ENCODE results near the gene COMT.
"Not testable (repeated sequence)": the region's sequence is repeated elsewhere in the genome, so short reads cannot be mapped to it uniquely, and the experiment has no call there.

The COMT gene

DNA sequence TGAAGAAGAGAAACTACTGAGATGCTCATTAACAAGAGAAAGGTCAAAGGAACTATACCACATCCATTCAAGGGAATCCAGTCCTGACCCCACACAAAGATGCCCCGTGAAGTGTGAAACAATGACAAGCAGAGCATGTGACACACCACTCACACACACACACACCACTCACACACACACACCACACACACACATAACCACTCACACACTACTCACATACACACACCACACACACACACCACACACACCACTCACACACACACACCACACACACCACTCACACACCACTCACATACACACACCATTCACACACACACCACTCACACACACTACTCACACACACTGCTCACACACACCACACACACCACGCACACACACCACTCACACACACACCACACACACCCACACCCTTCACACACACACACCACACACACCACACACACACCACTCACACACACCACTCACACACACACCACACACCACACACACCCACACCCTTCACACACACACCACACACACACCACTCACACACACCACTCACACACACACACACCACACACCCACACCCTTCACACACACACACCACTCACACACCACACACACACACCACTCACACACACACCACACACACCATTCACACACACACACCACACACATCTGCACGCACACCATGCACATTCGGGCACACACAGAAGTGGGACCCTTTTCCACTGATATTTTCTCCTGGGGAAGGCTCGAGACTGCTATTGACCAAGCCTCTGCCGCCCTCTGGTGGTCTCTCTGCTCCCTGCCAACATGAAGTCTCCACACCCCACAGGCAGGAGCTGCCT lies 32.0 kb upstream of the COMT start:
- DNase-seq, result peak; percentile 42

DNA sequence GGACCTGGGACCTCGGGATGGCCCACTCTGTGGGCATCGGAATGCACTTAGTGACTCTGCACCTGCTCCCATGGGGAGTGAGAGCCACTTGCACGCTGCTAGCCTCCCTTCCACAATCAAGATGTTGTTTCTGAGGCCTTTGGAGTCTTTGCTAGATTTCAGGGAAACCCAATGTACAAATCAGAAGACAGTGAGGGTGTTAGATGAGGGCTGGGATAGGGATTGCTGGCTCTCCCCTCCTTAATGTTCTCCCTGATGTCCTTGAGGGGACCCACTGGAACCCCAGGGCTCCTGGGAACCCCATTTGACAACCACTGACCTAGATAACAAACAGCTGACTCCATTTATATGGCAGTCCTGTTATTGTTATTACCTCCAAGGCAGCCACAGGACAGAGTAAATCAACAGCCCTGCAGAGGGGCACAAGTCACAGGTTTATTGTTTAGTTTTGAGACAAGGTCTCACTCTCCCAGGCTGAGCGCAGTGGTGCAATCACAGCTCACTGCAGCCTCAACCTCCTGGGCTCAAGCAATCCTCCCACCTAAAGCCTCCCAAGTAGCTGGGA lies 31.3 kb upstream of the COMT start:
- DNase-seq, result no peak

DNA sequence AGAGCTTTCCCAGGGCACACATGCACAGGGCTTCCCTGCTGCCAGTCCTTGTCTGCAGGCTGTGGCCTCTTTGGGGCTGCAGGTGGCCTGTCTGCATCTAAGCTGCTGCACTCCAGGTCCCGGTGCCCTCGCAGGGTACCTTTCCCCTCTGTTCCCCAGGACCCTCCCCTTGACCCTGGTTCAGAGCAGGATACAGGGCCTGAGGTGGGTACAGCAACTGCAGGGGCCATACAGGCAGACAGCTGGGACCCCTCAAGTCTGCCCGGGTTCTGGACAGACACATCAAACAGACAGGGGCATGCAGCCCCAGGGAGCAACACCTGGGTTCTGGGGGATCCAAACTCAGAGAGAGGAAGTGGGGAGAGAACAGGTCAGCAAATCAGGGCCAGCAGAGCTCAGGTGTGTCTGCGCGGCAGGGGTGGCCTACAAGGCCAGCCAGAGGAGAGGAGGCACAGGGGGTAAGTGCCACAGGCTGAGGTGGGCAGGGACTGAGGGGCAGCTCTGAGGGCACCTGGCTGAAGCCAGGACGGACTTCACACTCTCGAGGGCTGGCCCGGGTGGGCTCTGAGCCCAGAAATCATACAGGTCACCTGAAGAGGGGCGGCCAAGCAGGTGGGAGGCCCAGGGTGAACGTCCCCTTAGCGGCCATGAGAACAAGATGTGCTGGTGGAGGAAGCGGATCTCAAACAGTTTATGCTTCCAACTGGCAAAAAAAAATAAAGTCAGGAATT lies 29.9 kb upstream of the COMT start:
- DNase-seq, result no peak

DNA sequence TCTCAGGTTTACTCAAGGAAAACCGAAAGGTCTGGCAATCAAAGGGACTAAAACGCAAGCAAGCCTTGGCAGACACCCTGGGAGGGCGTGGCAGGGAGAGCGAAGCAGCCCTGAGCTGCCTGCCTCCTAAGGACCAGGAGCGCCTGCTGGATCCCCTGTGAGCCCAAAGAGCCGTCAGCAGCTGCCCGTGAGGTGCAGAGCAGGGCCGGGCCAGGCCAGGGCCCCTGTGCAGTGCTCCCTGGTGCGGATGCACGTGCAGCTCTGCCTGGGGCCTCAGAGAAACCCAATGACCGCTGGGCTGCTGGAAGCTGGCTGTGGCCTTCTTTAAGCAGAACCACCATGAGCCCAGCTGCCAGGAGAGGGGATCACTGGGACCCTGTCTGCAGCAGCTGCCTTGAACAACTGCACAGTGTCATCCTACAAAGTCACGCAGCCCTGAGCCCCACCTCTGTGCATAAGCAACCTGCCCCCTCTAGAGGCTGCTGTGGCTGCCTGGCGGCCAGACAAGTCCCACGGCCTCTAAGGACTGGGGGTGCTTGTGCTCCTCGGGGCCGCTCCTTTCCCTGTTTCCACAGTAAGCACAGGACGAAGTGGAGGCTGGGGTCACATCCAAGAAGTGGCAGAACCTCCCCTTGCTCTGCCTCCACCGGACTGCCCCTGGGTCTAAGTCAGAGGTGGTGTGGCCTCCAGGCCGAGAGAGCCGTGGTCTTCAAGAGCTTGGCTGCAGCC lies 29.1 kb upstream of the COMT start:
- no peak for DNase-seq

DNA sequence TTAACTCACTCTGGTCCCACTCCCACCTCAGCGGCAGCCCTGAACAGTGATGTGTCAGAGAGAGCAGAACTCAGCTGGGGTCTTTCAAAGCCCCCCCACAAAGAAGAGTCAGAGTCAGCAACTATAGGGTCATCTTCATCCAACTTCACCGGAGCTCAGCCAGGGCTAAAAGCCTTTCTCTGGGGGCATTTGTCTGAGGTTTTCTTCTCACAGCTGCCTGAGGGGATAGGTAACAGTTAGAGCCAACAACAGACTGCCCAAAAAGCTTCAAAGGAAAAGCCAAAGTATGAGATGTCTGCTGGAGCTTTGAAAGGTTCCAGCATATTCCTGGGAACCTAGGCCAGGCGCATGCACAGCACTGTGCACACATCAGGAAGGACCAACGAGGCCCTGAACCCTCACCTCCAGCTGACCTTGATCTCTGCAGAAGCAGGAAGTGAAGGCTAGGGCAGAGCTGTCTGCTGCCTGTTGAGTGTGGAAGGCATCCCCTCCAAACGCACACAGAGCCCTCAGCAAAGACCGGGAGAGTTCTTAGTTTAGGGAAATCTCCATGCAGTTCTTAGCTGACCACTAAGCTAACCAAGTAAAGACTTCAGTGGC lies 28.1 kb upstream of the COMT start:
- no peak for DNase-seq

DNA sequence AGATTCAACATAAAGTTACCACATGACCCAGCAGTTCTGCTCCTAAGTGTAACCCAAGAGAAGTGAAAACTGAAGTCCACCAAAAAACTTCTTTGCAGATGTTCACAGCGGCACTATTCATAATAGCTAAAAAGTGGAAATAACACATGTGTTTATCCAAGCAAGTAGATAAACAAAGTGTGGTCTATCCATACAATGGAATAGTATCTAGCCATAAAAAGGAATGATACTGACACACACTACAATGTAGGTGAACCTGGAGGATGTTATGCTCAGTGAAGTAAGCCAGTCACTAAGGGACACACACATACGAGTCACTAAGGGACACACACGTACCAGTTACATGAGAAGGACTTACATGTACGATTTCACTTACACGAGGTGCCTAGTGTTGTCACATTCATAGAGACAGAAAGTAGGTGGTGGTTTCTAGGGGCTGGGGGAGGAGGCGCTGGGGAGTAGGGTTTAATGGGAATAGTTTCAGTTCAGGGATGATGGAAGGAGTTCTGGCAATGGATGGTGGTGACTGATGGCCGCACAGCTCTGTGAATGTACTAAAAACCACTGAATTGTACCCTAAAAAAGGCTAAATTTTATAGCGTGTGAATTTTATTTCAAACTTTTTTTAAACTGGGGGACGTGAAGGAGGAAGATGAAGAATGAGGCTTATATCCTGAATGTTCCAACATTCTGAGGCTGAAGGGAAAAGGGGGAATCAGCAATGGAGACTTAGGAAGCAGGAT lies 27.2 kb upstream of the COMT start:
- no peak for DNase-seq

DNA sequence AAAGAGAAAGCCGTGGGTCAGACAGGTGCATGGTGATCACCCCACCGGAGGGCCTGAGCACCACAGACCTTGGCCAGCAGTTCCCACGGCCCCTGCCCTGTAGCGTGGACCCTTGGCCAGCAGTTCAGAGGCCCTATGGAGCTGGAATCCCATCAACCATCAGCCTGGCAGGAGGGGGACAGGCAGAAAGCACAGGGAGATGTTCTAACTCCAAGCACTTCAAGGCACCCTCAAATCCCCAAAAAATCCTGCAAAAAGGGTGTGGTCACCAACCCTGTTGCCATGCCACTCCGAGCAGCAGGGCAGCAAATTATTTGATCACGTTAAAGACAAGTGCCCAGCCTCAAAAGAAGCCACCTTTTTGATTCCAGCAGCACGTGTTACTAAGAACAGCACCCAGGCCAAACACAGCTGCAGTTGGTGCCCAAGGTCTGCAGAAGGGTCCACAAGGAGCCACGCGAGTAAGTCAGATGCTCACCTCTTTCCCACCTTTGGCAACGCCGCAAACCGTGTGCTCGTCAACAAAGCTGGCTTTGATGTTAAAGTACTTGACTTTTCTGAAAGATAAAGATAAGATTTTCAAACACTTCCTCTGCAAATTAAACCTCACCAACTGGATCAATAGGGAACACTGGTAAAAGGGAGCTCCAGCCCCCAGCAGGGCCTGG lies 26.2 kb upstream of the COMT start:
- DNase-seq, result no peak

DNA sequence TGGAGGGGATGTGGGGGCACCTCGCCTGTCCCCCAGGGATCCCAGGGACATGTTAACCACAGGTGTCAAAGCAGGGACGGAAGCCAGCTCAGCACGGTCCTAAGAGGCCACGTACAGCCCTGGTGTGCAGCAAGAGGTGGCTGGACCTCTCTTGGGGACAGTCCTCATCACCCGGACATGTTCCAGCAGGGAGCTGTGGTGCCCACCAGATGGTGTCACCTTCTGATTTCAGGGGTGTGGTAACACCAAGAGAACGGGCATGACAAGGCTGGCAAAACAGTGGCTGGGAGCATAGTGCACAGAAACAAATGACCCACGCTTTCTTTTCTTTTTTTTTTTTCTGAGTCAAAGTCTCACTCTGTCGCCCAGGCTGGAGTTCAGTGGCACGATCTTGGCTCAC lies 25.6 kb upstream of the COMT start:
- no peak for DNase-seq

DNA sequence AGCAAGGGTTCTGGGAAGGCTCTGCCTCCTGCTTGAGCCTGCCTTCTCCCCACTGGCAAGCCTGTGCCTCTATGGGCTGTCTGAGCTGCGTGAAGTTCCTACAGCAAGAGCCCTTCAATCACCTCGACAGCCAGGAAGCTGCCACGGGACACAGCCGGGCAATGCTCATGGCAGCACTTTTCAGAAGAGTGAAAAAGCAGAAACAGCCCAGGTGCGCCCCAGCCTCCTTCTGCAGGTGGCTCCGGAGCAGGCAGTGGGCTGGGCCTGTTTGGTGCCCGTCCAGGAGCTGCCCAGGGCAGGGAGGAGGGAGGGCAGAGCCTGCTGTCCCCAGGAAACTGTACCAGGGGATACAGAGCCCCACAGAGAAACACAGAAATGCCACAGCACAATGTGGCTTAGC lies 24.6 kb upstream of the COMT start:
- no peak for DNase-seq

DNA sequence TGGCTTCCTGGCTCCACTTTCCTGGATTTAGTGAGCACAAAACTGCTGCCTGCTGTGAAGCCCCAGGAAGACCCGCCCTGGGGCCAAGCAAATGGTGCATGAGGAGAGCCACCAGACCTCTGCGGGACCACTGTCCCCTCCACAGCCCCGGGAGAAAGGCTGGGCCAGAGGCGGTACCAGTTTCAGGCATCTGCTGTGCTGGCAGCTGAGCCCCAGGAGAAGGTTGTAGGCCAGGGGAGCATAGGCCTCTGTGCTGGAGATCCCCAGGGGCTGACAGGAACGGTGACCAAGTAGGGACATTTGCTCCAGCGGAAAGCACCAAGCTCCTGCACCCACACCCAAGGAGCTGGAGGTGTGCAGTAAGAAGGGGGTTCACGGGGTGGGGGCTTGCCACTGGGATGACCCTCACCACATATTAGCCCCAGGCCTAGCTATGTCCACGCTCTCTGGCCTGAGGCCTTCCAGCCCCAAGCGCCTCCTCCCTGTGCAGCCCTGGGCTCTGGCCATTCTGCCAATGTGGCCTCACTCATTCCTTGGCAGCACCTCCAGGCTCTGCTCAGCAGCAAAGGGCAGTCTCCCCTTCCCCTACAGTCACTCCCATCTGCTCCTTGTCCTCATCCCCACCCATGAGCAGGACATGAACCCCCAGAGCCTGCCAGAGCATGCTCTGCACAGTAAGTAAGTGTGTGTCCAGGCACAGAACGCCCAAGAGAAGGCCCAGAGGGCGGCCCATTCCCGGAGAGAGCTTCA lies 24.0 kb upstream of the COMT start:
- no peak for DNase-seq

DNA sequence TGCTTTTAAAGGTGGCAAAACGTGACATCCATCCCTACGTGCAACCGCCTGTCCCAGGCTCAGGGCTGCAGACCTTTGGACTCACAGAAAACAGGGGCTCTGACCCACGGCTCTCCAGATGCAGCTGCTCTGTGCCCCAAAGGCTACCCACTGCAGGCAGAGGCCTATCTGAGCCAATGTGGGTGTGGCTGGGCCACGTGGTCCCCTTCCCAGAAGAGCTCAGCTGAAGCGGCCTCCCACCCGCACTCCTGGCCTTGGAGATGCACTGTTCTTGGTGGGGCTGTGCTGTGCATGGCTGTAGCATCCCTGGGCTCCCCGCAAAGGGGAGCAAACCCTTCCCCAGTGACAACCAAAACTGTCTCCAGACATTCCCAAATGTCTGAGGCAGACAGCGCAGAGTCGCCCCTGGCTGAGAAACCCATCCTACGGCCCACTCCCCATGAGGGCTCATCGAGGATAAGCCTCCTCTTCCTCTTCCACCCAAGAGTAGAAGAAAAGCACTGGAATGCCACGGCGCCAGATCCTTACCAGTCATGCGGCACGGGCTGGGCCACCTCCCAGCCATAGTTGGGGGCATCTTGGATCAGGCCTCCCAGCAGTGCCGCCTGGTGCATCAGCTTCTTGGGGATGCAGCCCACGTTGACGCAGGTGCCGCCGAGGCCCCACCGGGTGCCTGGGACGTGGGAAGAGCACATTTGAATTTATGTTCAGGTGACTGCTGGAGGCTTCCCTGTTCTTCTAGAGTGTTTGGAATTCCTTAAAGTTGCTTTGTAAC lies 23.1 kb upstream of the COMT start:
- DNase-seq, result no peak

DNA sequence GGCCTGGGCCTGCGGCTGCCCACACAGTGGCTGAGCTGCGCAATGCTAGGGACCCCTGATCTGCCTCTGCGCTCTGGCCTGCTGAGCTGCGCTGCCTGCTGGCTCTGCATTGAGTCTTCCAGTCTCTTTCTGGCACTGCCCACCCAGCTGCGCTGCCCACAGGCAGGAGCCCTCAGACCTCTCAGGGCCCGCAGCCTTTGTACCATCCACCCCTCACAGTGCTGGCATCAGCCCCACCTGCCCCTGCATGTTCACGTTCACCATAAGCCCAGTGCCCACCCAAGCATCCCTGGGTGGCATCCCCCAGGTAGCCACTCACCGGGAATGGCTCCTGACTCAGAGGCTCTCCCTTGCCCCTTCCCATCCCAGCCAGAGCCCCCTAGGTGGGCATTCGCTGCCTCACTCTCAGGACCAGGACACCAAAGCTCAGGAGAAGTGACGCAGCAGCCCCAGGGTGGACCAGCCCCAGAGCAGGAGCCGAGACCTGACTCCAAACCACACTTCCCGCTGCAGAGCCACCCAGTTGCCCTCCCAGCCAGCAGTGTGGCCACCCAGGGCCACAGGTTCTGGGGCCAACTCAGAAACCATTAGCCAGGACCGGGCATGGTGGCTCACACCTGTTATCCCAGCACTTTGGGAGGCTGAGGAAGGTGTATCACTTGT lies 21.7 kb upstream of the COMT start:
- DNase-seq, result no peak

DNA sequence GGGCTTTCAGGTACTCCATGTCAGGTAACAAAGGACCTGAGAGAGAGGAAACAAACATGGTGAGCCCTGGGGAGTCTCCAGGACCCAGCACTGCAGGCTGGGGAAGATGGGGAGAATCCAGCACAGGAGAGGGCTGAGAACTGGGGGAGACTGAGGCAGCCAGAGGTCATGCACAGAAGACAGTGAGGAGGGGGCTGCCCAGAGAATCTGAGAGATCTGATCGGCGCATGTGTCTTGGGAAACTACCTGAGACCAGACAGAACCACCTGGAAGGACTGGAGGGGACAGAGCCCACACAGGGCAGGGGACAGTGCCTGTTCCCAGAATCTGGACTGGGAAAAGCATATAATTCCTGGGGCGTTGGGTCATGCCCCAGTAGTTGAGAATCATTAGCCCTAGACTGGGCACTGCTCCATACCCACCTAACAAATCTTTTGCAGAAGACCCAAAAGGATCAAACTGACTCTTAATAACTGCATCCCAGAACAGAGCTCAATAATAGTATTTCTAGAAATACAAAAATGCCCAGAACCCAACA lies 20.0 kb upstream of the COMT start:
- DNase-seq, result no peak

DNA sequence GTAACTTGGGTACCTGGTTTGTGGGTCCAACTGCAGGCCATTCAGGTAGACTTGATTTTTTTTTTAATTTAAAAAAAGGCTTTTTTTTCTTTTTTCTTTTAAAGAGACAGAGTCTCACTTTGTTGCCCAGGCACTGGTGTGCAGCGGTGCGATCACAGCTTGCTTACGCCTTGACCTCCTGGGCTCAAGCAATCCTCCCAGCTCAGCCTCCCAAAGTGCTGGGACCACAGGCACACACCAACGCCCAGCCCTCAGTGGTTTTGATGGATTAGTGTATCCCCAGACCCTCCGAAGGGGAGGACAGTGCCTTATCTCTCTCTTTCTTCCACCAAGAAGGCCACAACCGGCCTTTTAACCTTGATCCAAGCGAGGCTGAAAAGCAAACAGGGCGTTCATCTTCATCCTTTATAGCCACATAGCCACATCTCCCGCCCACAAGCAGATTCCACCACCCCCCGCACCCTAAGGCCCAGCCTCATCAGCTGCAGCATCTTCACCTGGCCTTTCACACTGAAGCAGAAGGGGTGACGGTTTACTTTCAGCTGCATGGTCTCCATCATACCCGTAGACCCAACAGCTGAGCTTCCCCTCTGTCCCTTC lies 17.6 kb upstream of the COMT start:
- no peak for DNase-seq

DNA sequence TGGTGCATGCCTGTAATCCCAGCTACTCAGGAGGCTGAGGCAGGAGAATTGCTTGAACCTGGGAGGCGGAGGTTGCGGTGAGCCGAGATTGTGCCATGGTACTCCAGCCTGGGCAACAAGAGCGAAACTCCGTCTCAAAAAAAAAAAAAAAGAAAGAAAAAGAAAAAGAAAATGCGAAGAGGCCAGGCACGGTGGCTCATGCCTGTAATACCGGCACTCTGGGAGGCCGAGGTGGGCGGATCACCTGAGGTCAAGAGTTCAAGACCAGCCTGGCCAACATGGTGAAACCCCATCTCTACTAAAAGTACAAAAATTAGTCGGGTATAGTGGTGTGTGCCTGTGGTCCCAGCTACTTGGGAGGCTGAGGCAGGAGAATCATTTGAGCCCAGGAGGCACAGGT lies 15.5 kb upstream of the COMT start:
- not testable (repeated sequence) for DNase-seq

DNA sequence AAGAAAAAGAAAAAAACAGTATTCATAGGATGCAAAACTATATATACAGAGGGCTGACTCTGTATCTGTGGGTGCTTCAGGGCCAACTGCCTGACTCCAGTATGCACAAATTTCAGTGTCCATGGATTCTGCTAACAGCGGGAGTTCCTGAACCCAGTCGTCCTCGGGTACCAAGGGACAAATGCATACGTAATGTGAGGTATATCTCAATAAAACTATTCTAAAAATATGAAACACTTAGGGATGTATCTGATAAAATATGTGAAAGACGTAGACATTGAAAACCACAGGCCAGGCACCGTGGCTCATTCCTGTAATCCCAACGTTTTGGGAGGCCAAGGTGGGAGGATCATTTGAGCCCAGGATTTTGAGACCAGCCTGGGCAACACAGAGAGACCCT lies 13.9 kb upstream of the COMT start:
- no peak for DNase-seq

DNA sequence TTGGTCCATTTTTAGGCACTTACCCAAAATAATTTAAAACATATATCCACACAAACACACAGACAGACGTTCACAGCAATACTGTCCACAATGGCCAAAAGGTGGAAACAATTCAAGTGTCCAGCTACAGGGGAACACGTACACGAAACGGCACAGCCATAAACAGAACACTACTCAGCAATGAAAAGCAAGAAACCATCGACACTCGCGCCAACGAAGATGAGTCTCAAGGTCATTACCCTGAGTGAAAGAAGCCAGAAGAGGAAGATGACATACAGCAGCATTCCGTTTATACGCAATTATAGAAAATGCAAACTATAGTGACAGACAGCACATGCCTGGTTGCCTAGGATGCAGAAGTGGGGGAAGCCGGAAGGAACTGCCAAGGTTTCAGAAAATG lies 13.4 kb upstream of the COMT start:
- DNase-seq, result no peak

DNA sequence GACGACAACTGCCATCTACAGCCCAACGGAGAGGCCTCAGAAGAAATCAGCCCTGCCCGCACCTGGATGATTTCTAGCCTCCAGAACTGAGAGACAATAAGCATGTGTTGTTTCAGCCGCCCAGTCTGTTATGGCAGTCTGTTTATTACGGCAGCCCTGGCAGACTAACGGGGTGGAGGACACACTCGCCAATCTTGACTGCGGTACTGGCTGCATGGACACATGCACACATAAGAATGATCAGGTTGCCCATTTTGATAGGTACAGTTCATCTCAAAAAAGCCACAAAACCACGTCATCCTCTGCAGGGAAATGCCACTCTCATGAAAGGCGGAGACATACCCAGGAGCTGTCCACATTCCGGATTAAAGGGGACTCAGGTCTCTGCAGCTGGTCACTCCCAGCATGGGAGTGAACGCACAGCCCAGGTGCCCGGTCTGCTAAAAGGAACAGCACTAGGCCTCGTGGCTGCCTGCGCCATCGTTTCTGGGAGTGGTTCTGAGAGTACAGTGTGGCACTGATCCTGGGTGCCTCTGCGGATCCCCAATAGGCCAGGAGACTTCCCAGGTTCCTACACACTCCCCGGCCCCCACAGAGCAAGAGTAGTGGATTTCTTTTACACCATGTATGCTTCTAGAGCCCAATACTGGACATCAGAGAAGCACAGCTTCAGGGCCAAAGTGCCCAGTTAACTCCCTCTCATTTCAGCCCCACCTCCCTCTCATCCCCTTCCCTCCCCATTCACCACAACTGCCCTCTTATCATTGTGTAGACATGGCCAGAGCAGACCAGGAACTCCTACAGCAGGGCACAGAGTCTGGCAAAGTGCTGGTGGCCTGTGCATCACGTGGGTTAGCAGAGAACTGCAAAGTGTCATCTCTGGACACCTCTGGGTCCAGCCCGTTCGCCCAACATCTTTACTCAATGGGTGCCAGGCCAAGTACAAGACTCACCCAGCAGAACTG lies 11.7 kb upstream of the COMT start:
- DNase-seq, result no peak
